Effector CD8-positive, alpha-beta T cell (primary cell): ENCODE measurements around the gene CD300H.
"Not testable (repeated sequence)": the region's sequence is repeated elsewhere in the genome, so short reads cannot be mapped to it uniquely, and the experiment has no call there.

ENCODE experiments used
- DNase-seq: peaks from one replicate; lab custom pipeline; 2025; lab: John Stamatoyannopoulos, UW

CD300H gene

GRCh38 chr17:74584292-74585060 is 17.2 kb upstream of the CD300H start:
- no peak for DNase-seq

GRCh38 chr17:74582633-74583032 is 15.3 kb upstream of the CD300H start:
- no peak for DNase-seq

GRCh38 chr17:74579900-74580299 is 12.6 kb upstream of the CD300H start:
- DNase-seq = no peak

GRCh38 chr17:74578979-74579378 is 11.7 kb upstream of the CD300H start:
- DNase-seq = no peak

GRCh38 chr17:74574489-74575142 is 7.3 kb upstream of the CD300H start:
- DNase-seq = no peak

- not testable (repeated sequence) for DNase-seq
Observed at GRCh38 chr17:74573635-74574034, 6.3 kb upstream of the CD300H start.

- no peak for DNase-seq
Observed at GRCh38 chr17:74573169-74573568, 5.9 kb upstream of the CD300H start.

- DNase-seq = no peak
Observed at GRCh38 chr17:74571621-74572270, 4.4 kb upstream of the CD300H start.

GRCh38 chr17:74569020-74570003 is 2.0 kb upstream of the CD300H start:
- no peak for DNase-seq

GRCh38 chr17:74568106-74568873 is 981 bp upstream of the CD300H start:
- DNase-seq = no peak

- no peak for DNase-seq
Observed at GRCh38 chr17:74566132-74566753, 1.1 kb downstream of the CD300H start.

- no peak for DNase-seq
Observed at GRCh38 chr17:74565126-74565525, 2.2 kb downstream of the CD300H start.

- DNase-seq = no peak
Observed at GRCh38 chr17:74563358-74563757, 4.0 kb downstream of the CD300H start.

GRCh38 chr17:74561586-74561985 is 5.7 kb downstream of the CD300H start:
- DNase-seq = no peak

- no peak for DNase-seq
Observed at GRCh38 chr17:74558882-74559519, 8.3 kb downstream of the CD300H start.

GRCh38 chr17:74558402-74558801 is 8.9 kb downstream of the CD300H start:
- DNase-seq = not testable (repeated sequence)

GRCh38 chr17:74555427-74555940 is 11.8 kb downstream of the CD300H start:
- no peak for DNase-seq

- DNase-seq = no peak
Observed at GRCh38 chr17:74554909-74555308, 12.4 kb downstream of the CD300H start.

GRCh38 chr17:74552037-74552436 is 15.3 kb downstream of the CD300H start:
- DNase-seq = no peak

GRCh38 chr17:74550602-74551001 is 16.7 kb downstream of the CD300H start:
- DNase-seq = no peak
